Measurements from ENCODE around the gene MAD2L1BP.

Gene MAD2L1BP

GRCh38 chr6:43683708-43684455 is 48.2 kb downstream of the MAD2L1BP start:
- DNase-seq (ENCODE audit: low spot score) = no peak

- DNase-seq (ENCODE audit: low spot score) = no peak
These were observed 51.4 kb downstream of the MAD2L1BP start for GRCh38 chr6:43687079-43687436.

GRCh38 chr6:43687437-43688347 is 52.1 kb downstream of the MAD2L1BP start, which contains the start of gene MRPS18A:
Gene MRPS18A, minus strand, starts transcription at chr6:43687791. Its CDS starts 12 bp downstream, at chr6:43687779.
- DNase-seq (ENCODE audit: low spot score) = peak; percentile 93

GRCh38 chr6:43689421-43689820 is 53.8 kb downstream of the MAD2L1BP start:
- DNase-seq (ENCODE audit: low spot score) = no peak
